Uterus (tissue), 2 donors: Measurements from ENCODE around the gene TLL1.

Experiments
- POLR2A ChIP-seq, 2 donors: fragments of 450-650 bp; IDR thresholded peaks; one replicate each; pipeline ENCODE4 v1.6.1; 2016; ENCODE audit warnings: antibody characterized with exemption in 2 of 2, mild to moderate bottlenecking in 1 of 2, moderate library complexity in 1 of 2
- TF ChIP-seq, protein P1 (sequence below), 4 experiments: fragments of 200-600 bp in 2 of 4; fragments of 450-650 bp in 2 of 4; sonication (generic) in 2 of 4; IDR thresholded peaks; one replicate each; pipeline ENCODE4 v1.5.1; 2016 to 2019; ENCODE audit warnings: antibody characterized with exemption in 4 of 4, mild to moderate bottlenecking in 2 of 4, moderate library complexity in 1 of 4

DNA sequence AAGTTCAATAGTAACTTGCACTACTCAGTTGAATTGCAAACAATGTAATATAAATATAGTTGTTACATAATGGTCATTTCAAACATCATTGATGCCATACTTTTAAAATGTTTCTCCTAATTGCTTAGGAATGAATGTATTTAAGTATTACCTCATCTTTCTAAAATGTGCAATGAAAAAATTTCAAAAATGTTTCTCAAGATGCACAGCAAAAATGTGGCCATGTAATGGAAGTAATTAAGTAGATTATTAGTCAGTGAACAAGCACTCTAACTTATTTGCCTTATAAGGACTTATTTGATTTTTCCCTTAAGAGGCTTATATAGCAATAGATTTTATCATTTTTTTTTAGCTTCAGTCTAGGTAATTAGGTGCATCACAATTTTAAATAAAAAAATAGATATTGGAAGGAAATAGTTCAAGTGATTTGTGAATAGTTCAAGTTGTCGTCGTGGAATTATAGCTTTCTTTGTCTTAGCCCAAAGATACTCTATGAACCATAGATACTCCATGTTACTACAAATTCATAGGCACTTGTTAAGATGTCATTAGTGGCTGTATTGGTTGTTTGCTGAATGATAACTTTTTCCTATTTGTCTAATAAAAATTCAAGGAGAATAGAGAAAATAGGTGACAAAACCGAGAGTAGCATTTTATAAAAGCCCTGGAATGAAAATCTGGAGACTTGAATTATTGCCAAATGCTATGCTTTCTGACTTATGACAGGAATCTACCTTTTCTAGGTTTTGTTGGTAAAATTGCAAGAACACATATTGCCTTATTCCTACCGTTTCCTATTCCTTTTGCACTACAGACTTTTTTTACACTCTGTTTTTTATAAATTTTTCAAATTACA is 118.5 kb downstream of the TLL1 start:
- TF ChIP-seq, protein P1, sequence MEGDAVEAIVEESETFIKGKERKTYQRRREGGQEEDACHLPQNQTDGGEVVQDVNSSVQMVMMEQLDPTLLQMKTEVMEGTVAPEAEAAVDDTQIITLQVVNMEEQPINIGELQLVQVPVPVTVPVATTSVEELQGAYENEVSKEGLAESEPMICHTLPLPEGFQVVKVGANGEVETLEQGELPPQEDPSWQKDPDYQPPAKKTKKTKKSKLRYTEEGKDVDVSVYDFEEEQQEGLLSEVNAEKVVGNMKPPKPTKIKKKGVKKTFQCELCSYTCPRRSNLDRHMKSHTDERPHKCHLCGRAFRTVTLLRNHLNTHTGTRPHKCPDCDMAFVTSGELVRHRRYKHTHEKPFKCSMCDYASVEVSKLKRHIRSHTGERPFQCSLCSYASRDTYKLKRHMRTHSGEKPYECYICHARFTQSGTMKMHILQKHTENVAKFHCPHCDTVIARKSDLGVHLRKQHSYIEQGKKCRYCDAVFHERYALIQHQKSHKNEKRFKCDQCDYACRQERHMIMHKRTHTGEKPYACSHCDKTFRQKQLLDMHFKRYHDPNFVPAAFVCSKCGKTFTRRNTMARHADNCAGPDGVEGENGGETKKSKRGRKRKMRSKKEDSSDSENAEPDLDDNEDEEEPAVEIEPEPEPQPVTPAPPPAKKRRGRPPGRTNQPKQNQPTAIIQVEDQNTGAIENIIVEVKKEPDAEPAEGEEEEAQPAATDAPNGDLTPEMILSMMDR (IDR thresholded peaks at IDR 0.05), result no peak
- TF ChIP-seq POLR2A (IDR thresholded peaks at IDR 0.05), result no peak
